Calu3 (cell line): ENCODE results near the gene CYBRD1. TPM values are rescaled to one million over a fixed set of nuclear protein-coding genes. Genes with fewer than 3 reads are reported as not detected.

Source experiments
- BruUV-seq: library from RNA; stranded (reverse); fragments of 400-500 nt; replicated peaks from 2 replicates; lab custom pipeline; 2021; lab: Mats Ljungman, UMichigan
- CTCF ChIA-PET: fragments of 300-600 bp; sonication (Branson Sonifier 250); formaldehyde crosslinking; loops from one replicate; lab custom pipeline; 2022; ENCODE audit warnings: antibody characterized with exemption; lab: Charles Lee
- DNase-seq: peaks from one replicate; pipeline ENCODE4 v3.0.0; 2022
- H3K27ac Mint-ChIP-seq: one replicate; pipeline ENCODE4 v1.8.0; 2022; ENCODE audit warnings: mixed read lengths; ENCODE audit not compliant: unreplicated experiment
- H3K27me3 Mint-ChIP-seq: one replicate; pipeline ENCODE4 v1.8.0; 2022; ENCODE audit warnings: mixed read lengths; ENCODE audit not compliant: unreplicated experiment
- H3K36me3 Mint-ChIP-seq: one replicate; pipeline ENCODE4 v1.8.0; 2022; ENCODE audit warnings: mild to moderate bottlenecking, moderate library complexity, mixed read lengths; ENCODE audit not compliant: insufficient read depth, unreplicated experiment
- H3K4me1 Mint-ChIP-seq: one replicate; pipeline ENCODE4 v1.8.0; 2022; ENCODE audit warnings: mild to moderate bottlenecking, low read depth, mixed read lengths; ENCODE audit not compliant: unreplicated experiment
- H3K4me3 Mint-ChIP-seq: one replicate; pipeline ENCODE4 v1.8.0; 2022; ENCODE audit warnings: mild to moderate bottlenecking, low read depth, moderate library complexity, mixed read lengths; ENCODE audit not compliant: unreplicated experiment
- H3K9me3 Mint-ChIP-seq: one replicate; pipeline ENCODE4 v1.8.0; 2022; ENCODE audit warnings: low read depth, mixed read lengths; ENCODE audit not compliant: unreplicated experiment
- CTCF ChIP-seq: fragments of 200-600 bp; IDR thresholded peaks from one replicate; pipeline ENCODE4 v1.8.0; 2022; ENCODE audit warnings: antibody characterized with exemption; ENCODE audit not compliant: unreplicated experiment
- intact Hi-C: fragments of 100-400 bp; cut with micrococcal nuclease; formaldehyde crosslinking; loops from one replicate; pipeline ENCODE4 v1.10.0; 2022; ENCODE audit not compliant: unreplicated experiment
- total RNA-seq: library from RNA; stranded (reverse); gene quantifications from 2 replicates; pipeline ENCODE4 v1.2.3, GENCODE V29; 2022

CYBRD1 gene
- total RNA-seq, 1 experiment from 2014 or later = 2.6 TPM

- peaks cover 5% of the 10 kb centered on the region for H3K36me3 Mint-ChIP-seq
- H3K4me3 Mint-ChIP-seq = no peak overlapping the region
- no peaks in the 10 kb centered on the region for H3K4me1 Mint-ChIP-seq
- intact Hi-C loops = no loop called here
- TF ChIP-seq CTCF = no peak
- CTCF ChIA-PET = no interaction called here
- no TSS peak for BruUV-seq
- no peak overlapping the region for H3K27ac Mint-ChIP-seq
- no peak for DNase-seq
- no peaks in the 10 kb centered on the region for H3K9me3 Mint-ChIP-seq
- H3K27me3 Mint-ChIP-seq = no peaks in the 10 kb centered on the region
These were observed 37.2 kb upstream of the CYBRD1 start for GRCh38 chr2:171485116-171485515.

GRCh38 chr2:171487201-171487600 is 35.1 kb upstream of the CYBRD1 start:
- no peak for TF ChIP-seq CTCF
- Mint-ChIP-seq H3K4me1 (no peaks in the 10 kb centered on the region), H3K9me3 (no peaks in the 10 kb centered on the region), H3K27ac (no peak overlapping the region), H3K36me3 (peaks cover 5% of the 10 kb centered on the region), H3K27me3 (no peaks in the 10 kb centered on the region), H3K4me3 (no peak overlapping the region)
- no peak for DNase-seq
- CTCF ChIA-PET = no interaction called here
- no TSS peak for BruUV-seq
- intact Hi-C loops = no loop called here

GRCh38 chr2:171487803-171488259 is 34.4 kb upstream of the CYBRD1 start:
- Mint-ChIP-seq H3K4me3 (no peak overlapping the region), H3K36me3 (peaks cover 5% of the 10 kb centered on the region), H3K4me1 (no peaks in the 10 kb centered on the region), H3K9me3 (no peaks in the 10 kb centered on the region), H3K27me3 (no peaks in the 10 kb centered on the region), H3K27ac (no peak overlapping the region)
- intact Hi-C loops = no loop called here
- CTCF ChIA-PET = no interaction called here
- no TSS peak for BruUV-seq
- TF ChIP-seq CTCF = no peak
- no peak for DNase-seq

- Mint-ChIP-seq H3K27me3 (no peaks in the 10 kb centered on the region), H3K36me3 (no peaks in the 10 kb centered on the region), H3K9me3 (no peaks in the 10 kb centered on the region), H3K27ac (no peak overlapping the region), H3K4me1 (no peaks in the 10 kb centered on the region), H3K4me3 (no peak overlapping the region)
- no peak for TF ChIP-seq CTCF
- DNase-seq = no peak
- no TSS peak for BruUV-seq
- intact Hi-C loops = no loop called here
- CTCF ChIA-PET = no interaction called here
These were observed 31.7 kb upstream of the CYBRD1 start for GRCh38 chr2:171490577-171490976.
